ENCODE measurements around the gene SSH2. TPM values are rescaled to one million over a fixed set of nuclear protein-coding genes. Genes with fewer than 3 reads are reported as not detected.

SSH2 gene
- total and polyA plus RNA-seq, 3 donors from 2014 or later: 31.0 to 62.3 (median 37.4) TPM

- intact Hi-C loops (cut with DNase I; ENCODE audit: low total_unique reads): no loop called here
- 6% methylated on average over 26 to 65 of the region's 77 CpGs for WGBS, 2 donors
- H3K4me1 ChIP-seq: no peaks in the 10 kb centered on the region
- H3K9me3 ChIP-seq: no peaks in the 10 kb centered on the region
- peak; percentile 63 for DNase-seq
- no peaks in the 10 kb centered on the region for H3K36me3 ChIP-seq (ENCODE audit: low read depth, missing control alignments)
- peak within 1 kb of the TSS in 1 of 2 donors; percentile 41 for H3K27ac ChIP-seq
- no peak for TF ChIP-seq CTCF (IDR thresholded peaks at IDR 0.05)
- TF ChIP-seq POLR2A (IDR thresholded peaks at IDR 0.05): no peak
- peak within 1 kb of the TSS; percentile 47 to 58 for H3K4me3 ChIP-seq
- H3K27me3 ChIP-seq: no peaks in the 10 kb centered on the region
Measured at GRCh38 chr17:29622337-29623282, 307.4 kb downstream of the SSH2 start, which contains the start of gene CORO6. Gene CORO6 (minus strand): TSS chr17:29622912. CDS start chr17:29621421, 1,491 bp downstream.

GRCh38 chr17:29621751-29622194 is 308.3 kb downstream of the SSH2 start:
- Histone ChIP-seq H3K27ac (no peak overlapping the region), H3K4me1 (peaks cover 6% of the 10 kb centered on the region), H3K4me3 (peak overlapping the region; percentile 47 to 58), H3K9me3 (no peaks in the 10 kb centered on the region), H3K36me3 (ENCODE audit: low read depth, missing control alignments) (no peaks in the 10 kb centered on the region), H3K27me3 (no peaks in the 10 kb centered on the region)
- intact Hi-C loops (cut with DNase I; ENCODE audit: low total_unique reads): no loop called here
- TF ChIP-seq POLR2A (IDR thresholded peaks at IDR 0.05) (no peak), CTCF (IDR thresholded peaks at IDR 0.05) (no peak)
- WGBS, 2 donors: 61 to 68% methylated on average over 8 of the region's 8 CpGs
- DNase-seq: no peak

GRCh38 chr17:29620779-29621500 is 309.1 kb downstream of the SSH2 start:
- intact Hi-C loops (cut with DNase I; ENCODE audit: low total_unique reads): no loop called here
- no peaks in the 10 kb centered on the region for H3K27me3 ChIP-seq

GRCh38 chr17:29620271-29620670 is 309.8 kb downstream of the SSH2 start:
- Histone ChIP-seq H3K27me3 (no peaks in the 10 kb centered on the region), H3K36me3 (ENCODE audit: low read depth, missing control alignments) (no peaks in the 10 kb centered on the region), H3K27ac (no peak overlapping the region), H3K4me3 (no peak overlapping the region), H3K9me3 (no peaks in the 10 kb centered on the region), H3K4me1 (peaks cover 20% of the 10 kb centered on the region)
- intact Hi-C loops (cut with DNase I; ENCODE audit: low total_unique reads): no loop called here
- whole genome bisulfite sequencing, 2 donors: 94 to 95% methylated on average over 4 of the region's 4 CpGs
- TF ChIP-seq CTCF (IDR thresholded peaks at IDR 0.05) (no peak), POLR2A (IDR thresholded peaks at IDR 0.05) (no peak)
- DNase-seq: no peak

More at GRCh38 chr17:29620779-29621500, 309.1 kb downstream of the SSH2 start:
- H3K4me1 ChIP-seq: peaks cover 14% of the 10 kb centered on the region
- TF ChIP-seq POLR2A (IDR thresholded peaks at IDR 0.05) (no peak), CTCF (IDR thresholded peaks at IDR 0.05) (no peak)
- H3K9me3 ChIP-seq: no peaks in the 10 kb centered on the region
- 92 to 93% methylated on average over 12 of the region's 12 CpGs for WGBS, 2 donors
- H3K36me3 ChIP-seq (ENCODE audit: low read depth, missing control alignments): no peaks in the 10 kb centered on the region
- DNase-seq: no peak
- H3K27ac ChIP-seq: no peak overlapping the region
- H3K4me3 ChIP-seq: no peak overlapping the region
